GM18519 (cell line): ENCODE measurements around the gene HHAT.

Source experiments
- ATAC-seq: cut with Tn5 transposase; IDR thresholded peaks from one replicate; pipeline ENCODE4 v1.9.1; 2021; ENCODE audit warnings: mild to moderate bottlenecking, moderate library complexity; ENCODE audit not compliant: unreplicated experiment, low FRiP score

HHAT gene

GRCh38 chr1:210696709-210697108 lies 368.0 kb downstream of the HHAT start:
- ATAC-seq: peak; percentile 96

- ATAC-seq: no peak
Observed at GRCh38 chr1:210697185-210697584, 368.5 kb downstream of the HHAT start.

- no peak for ATAC-seq
Observed at GRCh38 chr1:210698661-210699060, 370.0 kb downstream of the HHAT start.

- no peak for ATAC-seq
Observed at GRCh38 chr1:210700083-210700482, 371.4 kb downstream of the HHAT start.

- ATAC-seq: no peak
Observed at GRCh38 chr1:210700511-210700910, 371.8 kb downstream of the HHAT start.

GRCh38 chr1:210702506-210702905 lies 373.8 kb downstream of the HHAT start:
- ATAC-seq: no peak

- ATAC-seq: no peak
Observed at GRCh38 chr1:210703593-210703992, 374.9 kb downstream of the HHAT start.

- no peak for ATAC-seq
Observed at GRCh38 chr1:210705086-210705485, 376.4 kb downstream of the HHAT start.

- no peak for ATAC-seq
Observed at GRCh38 chr1:210706246-210706645, 377.5 kb downstream of the HHAT start.

GRCh38 chr1:210707300-210708240 lies 378.9 kb downstream of the HHAT start:
- ATAC-seq: no peak

GRCh38 chr1:210709701-210710100 lies 381.0 kb downstream of the HHAT start:
- no peak for ATAC-seq

- ATAC-seq: no peak
Observed at GRCh38 chr1:210711825-210712612, 383.3 kb downstream of the HHAT start.

- ATAC-seq: no peak
Observed at GRCh38 chr1:210715072-210715471, 386.4 kb downstream of the HHAT start.

- ATAC-seq: no peak
Observed at GRCh38 chr1:210722410-210723081, 393.8 kb downstream of the HHAT start.

- ATAC-seq: no peak
Observed at GRCh38 chr1:210723646-210724045, 394.9 kb downstream of the HHAT start.

- no peak for ATAC-seq
Observed at GRCh38 chr1:210724768-210725167, 396.1 kb downstream of the HHAT start.
